ENCODE measurements around the gene TNFAIP8L1. TPM values are rescaled to one million over a fixed set of nuclear protein-coding genes. Genes with fewer than 3 reads are reported as not detected.

Gene TNFAIP8L1
- polyA plus RNA-seq, 1 donor (not counting 4 experiments of a cell fraction or from before 2014, with no cell fraction given), result 4.7 TPM

- Histone ChIP-seq H3K36me3 (ENCODE audit: control insufficient read depth in 2 of 2, extremely low read depth in 1 of 2, insufficient read depth in 2 of 2, low read length in 2 of 2) (no peaks in the 10 kb centered on the region), H3K4me3 (ENCODE audit: control insufficient read depth in 2 of 3, extremely low read depth in 1 of 3, insufficient read depth in 2 of 3, low read depth in 1 of 3, low read length in 3 of 3) (no peak overlapping the region), H3K9me3 (ENCODE audit: control insufficient read depth, low read depth, low read length) (no peaks in the 10 kb centered on the region), H3K4me2 (ENCODE audit: control insufficient read depth, extremely low read depth, insufficient read depth, low read depth, low read length) (no peak overlapping the region), H2AFZ (ENCODE audit: control insufficient read depth, low read length) (no peak overlapping the region), H3K9ac (ENCODE audit: control insufficient read depth, extremely low read depth, insufficient read depth, low read length) (no peak overlapping the region), H3K27me3 (ENCODE audit: control insufficient read depth, extremely low read depth, insufficient read depth, low read length) (no peaks in the 10 kb centered on the region), H4K20me1 (ENCODE audit: control insufficient read depth, extremely low read depth, insufficient read depth, low read length) (no peaks in the 10 kb centered on the region), H3K9me1 (ENCODE audit: control insufficient read depth, extremely low read depth, insufficient read depth, low read length) (no peaks in the 10 kb centered on the region), H3K27ac (ENCODE audit: control insufficient read depth, insufficient read depth, low read length) (no peak overlapping the region), H3K79me2 (ENCODE audit: control insufficient read depth, insufficient read depth, low read length) (no peaks in the 10 kb centered on the region), H3K4me1 (ENCODE audit: control insufficient read depth, extremely low read depth, insufficient read depth, low read length) (peaks cover 6% of the 10 kb centered on the region)
- TF ChIP-seq EZH2 (IDR thresholded peaks at IDR 0.05; ENCODE audit: low read length) (no peak), CTCF (optimal IDR thresholded peaks at IDR 0.05 in 1 of 3, IDR thresholded peaks at IDR 0.05 in 1 of 3, conservative IDR thresholded peaks at IDR 0.05 in 1 of 3; ENCODE audit: extremely low read depth in 1 of 3, insufficient read depth in 2 of 3, low read length in 3 of 3) (no peak)
- FAIRE-seq (no peak), DNase-seq (ENCODE audit: low read depth, low spot score) (no peak)
- dilution Hi-C loops (cut with MboI; ENCODE audit: extremely low pct_ligation_motif_present, low sequenced_read_pairs), result no loop called here
These were observed 46.9 kb upstream of the TNFAIP8L1 start for GRCh38 chr19:4592445-4592844.

- no peak overlapping the region for H3K4me2 ChIP-seq (ENCODE audit: control insufficient read depth, extremely low read depth, insufficient read depth, low read depth, low read length)
- no peaks in the 10 kb centered on the region for H3K9me1 ChIP-seq (ENCODE audit: control insufficient read depth, extremely low read depth, insufficient read depth, low read length)
- dilution Hi-C loops (cut with MboI; ENCODE audit: extremely low pct_ligation_motif_present, low sequenced_read_pairs), result no loop called here
- H3K4me1 ChIP-seq (ENCODE audit: control insufficient read depth, extremely low read depth, insufficient read depth, low read length), result peaks cover 7% of the 10 kb centered on the region
- TF ChIP-seq EZH2 (IDR thresholded peaks at IDR 0.05; ENCODE audit: low read length) (no peak), CTCF (optimal IDR thresholded peaks at IDR 0.05 in 1 of 3, IDR thresholded peaks at IDR 0.05 in 1 of 3, conservative IDR thresholded peaks at IDR 0.05 in 1 of 3; ENCODE audit: extremely low read depth in 1 of 3, insufficient read depth in 2 of 3, low read length in 3 of 3) (no peak)
- no peak overlapping the region for H2AFZ ChIP-seq (ENCODE audit: control insufficient read depth, low read length)
- DNase-seq (ENCODE audit: low read depth, low spot score) (peak; percentile 36), FAIRE-seq (peak; percentile 67)
- no peaks in the 10 kb centered on the region for H3K79me2 ChIP-seq (ENCODE audit: control insufficient read depth, insufficient read depth, low read length)
- H4K20me1 ChIP-seq (ENCODE audit: control insufficient read depth, extremely low read depth, insufficient read depth, low read length), result no peaks in the 10 kb centered on the region
- H3K27me3 ChIP-seq (ENCODE audit: control insufficient read depth, extremely low read depth, insufficient read depth, low read length), result no peaks in the 10 kb centered on the region
- no peak overlapping the region for H3K27ac ChIP-seq (ENCODE audit: control insufficient read depth, insufficient read depth, low read length)
- no peak overlapping the region for H3K4me3 ChIP-seq (ENCODE audit: control insufficient read depth in 2 of 3, extremely low read depth in 1 of 3, insufficient read depth in 2 of 3, low read depth in 1 of 3, low read length in 3 of 3)
- no peak overlapping the region for H3K9ac ChIP-seq (ENCODE audit: control insufficient read depth, extremely low read depth, insufficient read depth, low read length)
- no peaks in the 10 kb centered on the region for H3K9me3 ChIP-seq (ENCODE audit: control insufficient read depth, low read depth, low read length)
- no peaks in the 10 kb centered on the region for H3K36me3 ChIP-seq (ENCODE audit: control insufficient read depth in 2 of 2, extremely low read depth in 1 of 2, insufficient read depth in 2 of 2, low read length in 2 of 2)
These were observed 45.9 kb upstream of the TNFAIP8L1 start for GRCh38 chr19:4593409-4593851.

Data from keratinocyte (primary cell).